Duodenal mucosa (tissue), 2 donors: ENCODE results near the gene C1orf94.
"Not testable (repeated sequence)": the region's sequence is repeated elsewhere in the genome, so short reads cannot be mapped to it uniquely, and the experiment has no call there.

ENCODE experiments used
- H3K27ac ChIP-seq: one replicate; pipeline ENCODE4 v1.7.0; 2013; ENCODE audit warnings: low read depth, low read length
- H3K27me3 ChIP-seq, 2 donors: one replicate each; pipeline ENCODE4 v1.7.0; 2013; ENCODE audit warnings: low read length in 2 of 2, control low read depth in 1 of 2; ENCODE audit not compliant: insufficient read depth in 2 of 2, control insufficient read depth in 1 of 2
- H3K36me3 ChIP-seq, 2 donors: one replicate each; pipeline ENCODE4 v1.7.0; 2013; ENCODE audit warnings: low read length in 2 of 2, control low read depth in 1 of 2; ENCODE audit not compliant: insufficient read depth in 2 of 2, control insufficient read depth in 1 of 2
- H3K4me1 ChIP-seq, 2 donors: one replicate each; pipeline ENCODE4 v1.7.0; 2013; ENCODE audit warnings: low read length in 2 of 2, control low read depth in 1 of 2; ENCODE audit not compliant: insufficient read depth in 2 of 2, control insufficient read depth in 1 of 2
- H3K4me3 ChIP-seq, 2 donors: one replicate each; pipeline ENCODE4 v1.7.0; 2013; ENCODE audit warnings: low read length in 2 of 2, low read depth in 1 of 2
- H3K9ac ChIP-seq, 2 donors: one replicate each; pipeline ENCODE4 v1.7.0; 2013; ENCODE audit warnings: low read length in 2 of 2, low read depth in 1 of 2
- H3K9me3 ChIP-seq, 2 donors: one replicate each; pipeline ENCODE4 v1.7.0; 2013; ENCODE audit warnings: low read length in 2 of 2, control low read depth in 1 of 2; ENCODE audit not compliant: control insufficient read depth in 1 of 2

C1orf94 gene

DNA sequence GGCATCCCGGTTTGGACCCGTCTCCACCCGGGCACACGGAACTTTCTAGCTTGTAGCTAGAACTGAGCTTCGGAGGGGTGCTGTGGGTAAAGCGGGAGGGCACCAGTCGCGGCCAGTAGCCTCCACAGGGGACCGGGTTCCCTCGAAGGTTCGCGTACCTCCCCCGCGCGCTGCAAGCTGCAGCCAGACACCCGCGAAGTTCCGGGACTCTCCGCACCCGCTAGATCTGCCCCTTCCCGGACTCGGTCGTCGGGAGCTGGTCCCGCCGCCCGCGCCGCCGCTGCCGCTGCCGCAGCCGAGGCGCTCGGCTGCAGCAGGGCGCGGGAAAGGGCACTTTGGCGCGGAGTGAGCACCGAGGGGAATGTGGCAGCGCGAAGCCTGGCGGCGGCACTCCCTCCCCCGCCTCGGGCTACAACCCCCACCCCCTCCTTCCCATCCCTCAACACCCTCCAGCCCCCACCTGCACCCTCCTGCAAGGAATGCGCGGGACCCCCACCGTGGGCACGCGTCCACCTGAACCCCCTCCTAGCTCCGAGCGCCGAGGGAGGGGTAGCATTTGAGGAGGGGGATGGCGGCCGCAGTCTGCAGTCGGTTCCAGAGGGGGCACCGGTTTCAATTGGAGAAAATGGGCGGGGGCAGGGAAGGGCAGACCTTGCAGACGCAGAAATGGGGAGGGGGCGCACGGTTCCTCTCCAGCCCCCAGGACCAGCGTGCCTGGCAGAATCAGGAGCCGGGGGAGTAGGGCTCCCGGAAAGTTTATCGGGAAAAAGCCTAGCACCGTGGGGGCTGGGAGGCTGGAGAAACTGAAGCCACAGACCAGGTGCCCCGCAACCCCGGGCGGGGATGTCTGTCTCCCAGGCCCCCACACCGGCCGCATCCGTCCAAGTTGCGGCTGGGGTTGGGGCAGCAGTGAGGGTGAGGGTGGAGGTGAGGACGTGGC lies 12.6 kb upstream of the C1orf94 start:
- H3K27me3 ChIP-seq = peaks cover 45 to 60% of the 10 kb centered on the region in 2 donors
- no peaks in the 10 kb centered on the region for H3K9me3 ChIP-seq
- peaks cover 0 to 4% of the 10 kb centered on the region in 2 donors for H3K4me1 ChIP-seq
- H3K9ac ChIP-seq = no peak overlapping the region
- H3K27ac ChIP-seq = no peak overlapping the region
- peak overlapping the region; percentile 50 to 56 for H3K4me3 ChIP-seq
- no peaks in the 10 kb centered on the region for H3K36me3 ChIP-seq

DNA sequence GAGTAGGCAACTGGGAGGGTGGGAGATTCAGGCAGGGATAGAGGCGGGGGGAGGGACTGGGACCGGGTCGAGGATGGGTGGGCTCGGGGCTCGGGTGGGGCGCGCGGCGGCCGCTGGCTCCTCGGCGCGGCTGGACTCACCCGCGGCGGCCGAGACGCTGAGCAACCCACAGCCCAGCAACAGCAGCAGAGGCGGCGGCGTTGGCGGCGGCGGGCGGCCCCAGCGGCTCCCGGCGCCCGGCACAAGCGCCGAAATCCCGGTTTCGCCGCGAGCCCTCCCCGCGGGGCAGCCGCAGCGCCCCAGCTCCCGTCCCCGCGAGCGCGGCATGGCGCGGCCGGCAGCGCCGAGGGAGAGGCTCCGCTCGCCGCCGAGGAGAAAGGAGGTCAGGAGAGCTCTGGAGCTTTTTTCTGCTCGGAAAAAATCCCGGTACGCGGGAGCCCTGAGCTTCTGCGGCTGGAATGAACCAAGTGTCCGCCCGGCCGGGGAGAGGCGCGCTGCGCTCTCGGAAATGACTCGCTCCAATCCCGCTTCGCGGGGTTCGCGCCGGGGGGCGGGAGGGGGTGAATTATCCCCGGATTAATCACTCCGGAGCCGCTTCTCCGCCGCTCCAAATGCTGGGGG lies 11.8 kb upstream of the C1orf94 start, which contains the start of gene CSMD2:
Gene CSMD2 (minus strand): TSS at position 460 of the 621 bp plus-strand sequence. CDS start 133 bp downstream, at position 327.
- Histone ChIP-seq H3K36me3 (no peaks in the 10 kb centered on the region), H3K4me3 (peak within 1 kb of the TSS in 1 of 2 donors; percentile 8), H3K27ac (no peak within 1 kb of the TSS), H3K9me3 (no peaks in the 10 kb centered on the region), H3K4me1 (peaks cover 0 to 4% of the 10 kb centered on the region in 2 donors), H3K27me3 (peaks cover 49 to 61% of the 10 kb centered on the region in 2 donors), H3K9ac (no peak within 1 kb of the TSS)

DNA sequence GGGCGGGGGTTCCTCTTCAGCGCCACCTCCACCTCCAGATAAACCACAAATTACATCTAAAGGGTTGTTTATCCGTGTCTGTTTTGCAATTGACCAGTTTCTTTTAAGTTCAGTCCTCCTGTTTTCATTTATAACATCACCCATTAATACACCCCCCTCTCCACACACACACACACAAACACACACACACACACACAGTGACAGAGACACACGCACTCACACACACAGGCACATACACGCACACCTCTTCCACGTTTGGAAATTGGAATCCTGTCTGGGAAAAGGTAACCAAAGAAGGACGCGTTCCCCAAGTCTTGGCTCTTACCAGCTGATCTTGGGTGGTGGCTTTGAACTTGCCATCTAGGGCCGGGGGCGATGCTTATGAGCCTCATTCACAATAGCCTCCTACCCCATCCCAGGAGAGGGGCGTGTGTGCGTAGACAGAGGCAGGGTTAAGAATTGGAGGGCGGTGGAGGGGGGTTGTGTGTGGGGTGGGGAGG lies 11.2 kb upstream of the C1orf94 start:
- Histone ChIP-seq H3K27ac (no peak overlapping the region), H3K9me3 (no peaks in the 10 kb centered on the region), H3K4me3 (no peak overlapping the region), H3K4me1 (peaks cover 0 to 4% of the 10 kb centered on the region in 2 donors), H3K36me3 (no peaks in the 10 kb centered on the region), H3K9ac (no peak overlapping the region), H3K27me3 (peaks cover 49 to 61% of the 10 kb centered on the region in 2 donors)

DNA sequence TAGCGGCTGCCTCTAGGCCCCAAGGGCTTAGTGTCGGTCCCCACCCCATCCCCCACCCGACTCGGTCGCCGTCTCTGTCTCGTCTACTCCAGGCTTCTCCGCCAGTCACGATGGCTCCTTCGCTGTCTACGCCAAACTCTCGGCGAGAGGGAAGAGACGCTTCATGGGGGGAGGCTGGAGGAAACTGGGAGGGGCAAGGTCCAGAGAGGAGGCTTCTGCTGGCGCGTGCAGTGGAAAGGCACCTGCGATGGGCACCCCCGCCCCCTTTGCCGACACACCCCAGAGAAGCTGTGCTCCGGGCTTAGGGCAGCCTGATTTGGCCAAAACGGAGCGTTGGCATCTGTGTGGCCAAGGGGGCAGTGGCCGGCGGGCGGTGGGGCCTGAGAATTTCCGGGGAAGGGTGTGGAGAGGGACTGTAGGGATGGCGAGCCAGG lies 10.5 kb upstream of the C1orf94 start:
- H3K4me3 ChIP-seq = no peak overlapping the region
- no peak overlapping the region for H3K27ac ChIP-seq
- peaks cover 49 to 57% of the 10 kb centered on the region in 2 donors for H3K27me3 ChIP-seq
- peaks cover 0 to 4% of the 10 kb centered on the region in 2 donors for H3K4me1 ChIP-seq
- H3K9me3 ChIP-seq = no peaks in the 10 kb centered on the region
- no peaks in the 10 kb centered on the region for H3K36me3 ChIP-seq
- H3K9ac ChIP-seq = no peak overlapping the region

DNA sequence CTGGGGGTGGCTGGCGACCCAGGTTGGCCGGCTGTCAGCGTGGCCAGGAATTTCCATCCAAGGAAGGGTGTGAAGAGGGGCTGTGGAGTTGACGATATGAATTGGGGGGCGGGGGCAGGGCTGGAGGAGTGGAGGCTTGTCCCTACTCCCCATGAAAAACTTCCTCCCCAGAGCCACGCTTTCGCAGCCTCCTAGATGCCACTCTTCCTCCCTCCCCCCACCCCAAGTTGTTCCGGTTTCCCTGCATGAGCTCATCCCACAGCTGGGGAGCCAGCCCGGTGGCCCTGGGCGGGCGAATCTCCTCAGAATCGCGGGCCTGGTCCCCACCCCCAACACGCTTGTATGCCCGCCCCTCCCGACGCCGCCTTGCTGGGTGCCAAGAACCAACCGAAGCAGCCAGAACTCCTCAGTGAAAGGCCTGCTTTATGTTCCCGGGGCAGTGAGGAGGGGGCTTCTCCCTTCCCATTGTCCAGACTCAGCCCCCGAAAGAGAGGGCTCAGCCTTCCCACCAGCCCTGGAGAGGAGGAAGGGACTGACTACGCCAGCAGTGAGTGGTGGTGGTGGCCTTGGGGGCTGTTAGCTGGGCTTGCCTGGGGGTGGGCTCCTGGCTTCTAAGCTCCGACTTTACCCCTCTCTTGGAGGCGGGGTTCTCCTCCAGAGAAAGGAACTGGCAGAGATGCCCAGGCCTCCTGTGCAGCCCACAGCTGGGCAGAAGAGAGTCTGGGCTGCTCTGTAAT lies 9.9 kb upstream of the C1orf94 start:
- no peak overlapping the region for H3K9ac ChIP-seq
- H3K4me1 ChIP-seq = peaks cover 0 to 4% of the 10 kb centered on the region in 2 donors
- H3K36me3 ChIP-seq = no peaks in the 10 kb centered on the region
- no peak overlapping the region for H3K27ac ChIP-seq
- no peak overlapping the region for H3K4me3 ChIP-seq
- H3K9me3 ChIP-seq = no peaks in the 10 kb centered on the region
- H3K27me3 ChIP-seq = peaks cover 49 to 51% of the 10 kb centered on the region in 2 donors

DNA sequence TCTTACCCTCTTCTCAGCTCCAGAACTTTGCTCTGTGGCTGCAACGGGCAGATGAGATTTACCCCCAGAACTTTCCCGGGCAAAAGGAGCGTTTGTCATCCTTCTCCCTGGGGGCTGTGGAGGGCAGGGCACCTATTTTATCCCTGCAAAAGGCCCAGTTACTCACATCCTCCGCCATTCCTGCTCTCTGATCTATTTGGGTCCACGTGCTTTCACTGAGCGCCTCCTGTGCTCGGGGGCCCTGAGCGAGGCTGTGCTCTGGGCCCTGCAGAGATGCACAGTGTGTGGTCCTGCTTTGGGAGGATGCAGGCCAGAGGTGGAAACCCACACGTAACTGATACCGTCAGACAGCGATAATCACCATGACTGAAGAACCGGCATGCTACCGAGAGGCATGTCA lies 9.3 kb upstream of the C1orf94 start:
- H3K27ac ChIP-seq = no peak overlapping the region
- H3K9ac ChIP-seq = no peak overlapping the region
- no peaks in the 10 kb centered on the region for H3K9me3 ChIP-seq
- H3K27me3 ChIP-seq = peaks cover 48 to 49% of the 10 kb centered on the region in 2 donors
- H3K4me3 ChIP-seq = no peak overlapping the region
- H3K36me3 ChIP-seq = no peaks in the 10 kb centered on the region
- peaks cover 0 to 4% of the 10 kb centered on the region in 2 donors for H3K4me1 ChIP-seq

DNA sequence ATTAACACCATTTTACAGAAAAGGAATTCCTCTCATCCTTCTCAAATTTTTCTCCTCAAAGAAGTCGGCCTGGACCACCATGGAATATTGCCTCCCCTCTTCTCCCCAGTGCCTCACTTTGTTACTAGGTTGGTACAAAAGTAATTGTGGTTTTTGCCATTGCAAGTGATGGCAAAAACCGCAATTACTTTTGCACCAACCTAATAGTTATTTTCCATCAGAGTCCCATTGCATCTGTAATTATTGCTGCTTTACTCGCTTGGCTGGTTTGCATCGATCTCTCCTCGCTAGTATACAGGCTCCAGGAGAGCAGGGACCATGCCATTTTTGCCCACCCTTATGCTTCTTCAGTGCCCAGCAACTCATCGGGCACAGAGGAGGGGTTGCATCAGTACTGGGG lies 963 bp upstream of the C1orf94 start:
- Histone ChIP-seq H3K36me3 (no peaks in the 10 kb centered on the region), H3K4me1 (no peaks in the 10 kb centered on the region), H3K27me3 (peaks cover 6 to 22% of the 10 kb centered on the region in 2 donors), H3K4me3 (no peak overlapping the region), H3K9me3 (no peaks in the 10 kb centered on the region), H3K27ac (no peak overlapping the region), H3K9ac (no peak overlapping the region)

DNA sequence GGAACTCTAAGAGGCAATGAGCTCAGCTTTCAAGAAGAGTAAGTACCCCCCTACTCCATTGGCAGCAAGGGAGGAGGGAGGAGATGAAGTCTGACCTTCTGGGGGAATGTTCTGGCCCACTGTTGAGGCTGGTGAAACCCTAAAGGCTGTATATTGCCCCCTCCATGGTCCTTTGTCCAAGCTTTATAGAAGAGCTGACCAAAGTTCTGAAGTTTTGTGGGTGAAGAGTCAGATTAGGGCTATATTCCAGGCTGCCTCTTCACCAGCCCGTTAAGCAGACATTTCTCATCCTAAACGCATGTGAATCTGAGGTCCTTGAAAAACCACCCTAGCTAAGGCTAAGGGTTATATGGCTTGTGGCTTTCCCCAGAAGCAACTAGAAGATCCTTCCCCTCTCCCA lies 1.4 kb downstream of the C1orf94 start:
- no peak overlapping the region for H3K4me3 ChIP-seq
- no peaks in the 10 kb centered on the region for H3K36me3 ChIP-seq

DNA sequence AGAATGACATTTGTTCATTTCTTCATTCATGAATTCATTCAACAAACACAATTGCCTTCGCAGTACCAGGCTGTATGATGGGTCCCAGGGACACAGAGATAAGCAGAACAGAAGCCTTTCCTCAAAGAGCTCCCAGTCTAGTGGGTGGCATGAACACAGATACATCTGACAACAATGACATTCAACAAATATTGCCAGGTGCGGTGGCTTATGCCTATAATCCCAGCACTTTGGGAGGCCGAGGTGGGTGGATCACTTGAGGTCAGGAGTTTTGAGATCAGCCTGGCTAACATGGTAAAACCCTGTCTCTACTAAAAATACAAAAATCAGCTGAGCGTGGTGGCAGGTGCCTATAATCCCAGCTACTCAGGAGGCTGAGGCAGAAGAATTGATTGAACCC lies 6.7 kb downstream of the C1orf94 start:
- H3K9me3 ChIP-seq, H3K27me3 ChIP-seq, H3K4me1 ChIP-seq, H3K4me3 ChIP-seq, H3K9ac ChIP-seq, H3K36me3 ChIP-seq, H3K27ac ChIP-seq: not testable (repeated sequence)

More for the DNA sequence above, 1.4 kb downstream of the C1orf94 start:
- Histone ChIP-seq H3K4me1 (no peaks in the 10 kb centered on the region), H3K9me3 (no peaks in the 10 kb centered on the region), H3K27ac (no peak overlapping the region), H3K9ac (no peak overlapping the region), H3K27me3 (peaks cover 6 to 22% of the 10 kb centered on the region in 2 donors)
